GM12801 (cell line): Measurements from ENCODE around the gene L2HGDH.

Source experiments
- TF ChIP-seq, protein P1 (sequence below): IDR thresholded peaks from one replicate; pipeline ENCODE4 v1.5.1; 2011; ENCODE audit warnings: control low read depth; ENCODE audit not compliant: insufficient read length; ENCODE audit errors: extremely low read depth

Gene L2HGDH

DNA sequence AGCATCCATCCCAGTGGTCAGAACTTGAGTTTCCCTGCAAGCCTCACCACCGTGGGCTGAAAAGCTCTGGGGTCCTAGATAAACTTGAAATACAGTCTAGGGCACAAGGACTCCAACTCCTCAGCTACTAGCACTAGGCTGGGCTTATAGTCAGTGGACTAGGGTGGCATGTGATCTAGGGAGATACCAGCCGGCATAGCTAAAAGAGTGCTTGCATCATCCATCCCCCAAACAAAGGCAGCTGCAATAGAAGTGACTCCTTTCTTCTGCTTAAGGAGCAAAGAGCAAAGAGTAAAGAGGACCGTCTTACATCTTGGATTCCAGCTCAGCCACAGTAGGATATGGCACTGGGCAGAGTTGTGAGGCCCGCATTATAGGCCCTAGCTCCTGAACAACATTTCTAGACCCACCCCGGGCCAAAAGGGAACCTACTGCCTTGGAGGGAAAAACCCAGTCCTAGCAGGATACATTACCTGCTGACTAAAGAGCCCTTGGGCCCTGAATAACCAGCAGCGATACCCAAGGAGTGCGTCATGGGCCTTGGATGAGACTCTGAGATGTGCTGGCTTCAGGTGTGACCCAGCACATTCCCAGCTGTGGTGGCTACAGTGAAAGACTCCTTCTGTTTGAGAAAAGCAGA is 62.8 kb downstream of the L2HGDH start:
- TF ChIP-seq, protein P1, sequence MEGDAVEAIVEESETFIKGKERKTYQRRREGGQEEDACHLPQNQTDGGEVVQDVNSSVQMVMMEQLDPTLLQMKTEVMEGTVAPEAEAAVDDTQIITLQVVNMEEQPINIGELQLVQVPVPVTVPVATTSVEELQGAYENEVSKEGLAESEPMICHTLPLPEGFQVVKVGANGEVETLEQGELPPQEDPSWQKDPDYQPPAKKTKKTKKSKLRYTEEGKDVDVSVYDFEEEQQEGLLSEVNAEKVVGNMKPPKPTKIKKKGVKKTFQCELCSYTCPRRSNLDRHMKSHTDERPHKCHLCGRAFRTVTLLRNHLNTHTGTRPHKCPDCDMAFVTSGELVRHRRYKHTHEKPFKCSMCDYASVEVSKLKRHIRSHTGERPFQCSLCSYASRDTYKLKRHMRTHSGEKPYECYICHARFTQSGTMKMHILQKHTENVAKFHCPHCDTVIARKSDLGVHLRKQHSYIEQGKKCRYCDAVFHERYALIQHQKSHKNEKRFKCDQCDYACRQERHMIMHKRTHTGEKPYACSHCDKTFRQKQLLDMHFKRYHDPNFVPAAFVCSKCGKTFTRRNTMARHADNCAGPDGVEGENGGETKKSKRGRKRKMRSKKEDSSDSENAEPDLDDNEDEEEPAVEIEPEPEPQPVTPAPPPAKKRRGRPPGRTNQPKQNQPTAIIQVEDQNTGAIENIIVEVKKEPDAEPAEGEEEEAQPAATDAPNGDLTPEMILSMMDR, result no peak

DNA sequence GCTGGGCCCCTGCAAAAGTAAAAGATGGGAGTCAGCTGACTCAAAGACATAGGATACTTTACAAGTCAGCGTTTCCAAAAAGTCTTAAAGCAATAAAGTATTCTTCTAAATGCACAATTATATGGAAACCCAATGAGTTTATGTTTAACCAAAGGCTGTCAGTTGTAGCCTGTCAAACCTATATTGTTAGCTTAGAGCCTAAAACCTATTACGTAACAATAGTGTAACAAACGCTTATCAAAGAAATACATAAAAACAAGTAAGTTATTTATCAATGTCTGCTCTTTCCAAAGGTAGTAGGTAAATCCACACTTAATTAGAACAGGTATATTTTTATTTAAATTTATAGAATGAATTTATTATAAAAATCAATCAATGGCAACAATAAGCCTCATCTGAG is 64.8 kb downstream of the L2HGDH start:
- TF ChIP-seq, protein P1, result no peak

DNA sequence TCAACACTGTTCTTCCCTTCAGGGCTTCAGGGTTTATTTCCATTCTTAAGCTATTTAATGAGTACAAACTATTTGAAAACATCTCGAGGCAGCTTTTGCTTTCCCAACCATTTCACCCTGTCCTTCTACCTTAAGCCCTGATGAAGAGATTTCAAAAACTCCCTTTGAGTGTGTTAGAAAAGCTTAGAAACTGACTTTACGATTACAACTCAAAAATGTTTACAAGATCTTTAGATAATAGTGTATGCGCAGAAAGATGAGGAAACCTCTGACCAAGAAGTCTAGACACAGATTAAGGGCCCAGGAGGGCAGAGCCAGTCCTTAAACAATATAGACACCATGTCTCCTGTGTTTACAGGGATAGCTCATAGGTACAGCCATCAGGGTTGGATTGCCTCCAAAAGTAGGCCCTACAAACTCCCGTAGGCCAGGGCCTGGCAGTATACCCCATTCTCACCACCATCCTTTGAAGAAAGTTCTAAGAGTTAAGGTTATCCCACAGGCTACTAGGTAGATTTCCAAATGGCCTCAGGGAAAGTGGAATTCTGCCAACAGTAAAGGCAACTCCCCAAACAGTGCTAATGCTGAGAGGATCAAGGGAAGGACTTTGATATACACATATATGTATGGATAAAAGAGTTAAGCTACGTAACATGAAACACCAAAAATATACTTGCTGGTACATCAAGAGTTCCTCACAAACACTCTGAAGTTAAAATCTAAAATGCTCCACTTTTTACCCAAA is 69.3 kb downstream of the L2HGDH start:
- TF ChIP-seq, protein P1, result no peak

DNA sequence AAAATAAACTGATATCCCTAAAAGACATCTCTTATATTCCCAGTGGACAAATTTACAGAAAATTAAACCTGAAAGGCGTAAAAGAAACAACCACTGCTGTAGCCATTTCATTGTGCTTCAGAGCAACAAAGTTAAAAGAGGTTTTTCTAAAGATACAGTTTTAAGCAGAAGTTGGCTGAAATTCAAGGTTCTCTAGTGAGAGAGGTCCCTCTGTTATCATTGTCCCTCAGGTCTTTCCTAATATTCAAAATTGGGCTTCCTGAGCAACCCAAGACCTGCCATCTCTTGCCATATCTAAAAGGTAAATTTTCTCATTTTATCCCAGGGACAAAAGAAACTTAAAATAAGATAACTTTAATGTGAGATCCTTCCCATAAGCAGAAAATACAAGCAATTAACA is 69.9 kb downstream of the L2HGDH start:
- TF ChIP-seq, protein P1, result no peak

DNA sequence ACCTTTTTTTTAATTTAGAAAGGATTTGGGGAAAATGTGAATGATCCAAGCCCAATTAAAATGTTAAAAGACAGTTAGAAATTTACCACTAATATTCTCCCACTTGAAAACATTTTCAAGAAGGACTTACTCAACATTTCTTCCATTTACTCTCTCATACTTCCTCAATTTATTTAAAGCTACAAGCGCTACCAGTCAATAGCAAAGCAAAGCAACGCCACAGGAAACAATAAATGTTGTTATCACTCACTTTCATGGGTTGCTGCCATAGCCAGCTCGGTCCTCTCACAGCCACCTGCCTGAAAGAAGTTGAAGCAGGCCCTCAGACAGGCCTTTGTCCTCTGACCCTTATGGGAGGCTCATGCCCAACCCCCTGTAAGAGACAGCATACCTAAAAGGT is 74.6 kb downstream of the L2HGDH start:
- TF ChIP-seq, protein P1, result no peak

DNA sequence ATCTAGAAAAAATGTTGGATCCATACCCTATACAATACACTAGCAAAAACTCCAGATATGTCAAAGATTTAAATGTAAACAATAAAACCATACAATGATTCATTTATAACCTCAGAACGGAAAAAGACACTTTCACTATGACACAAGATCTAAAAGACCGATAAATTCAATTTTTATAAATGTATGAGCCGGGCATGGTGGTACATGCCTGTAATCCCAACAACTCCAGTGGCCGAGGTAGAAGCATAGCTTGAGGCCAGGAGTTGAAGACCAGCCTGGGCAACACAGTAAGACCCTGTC is 78.1 kb downstream of the L2HGDH start:
- TF ChIP-seq, protein P1, result no peak

DNA sequence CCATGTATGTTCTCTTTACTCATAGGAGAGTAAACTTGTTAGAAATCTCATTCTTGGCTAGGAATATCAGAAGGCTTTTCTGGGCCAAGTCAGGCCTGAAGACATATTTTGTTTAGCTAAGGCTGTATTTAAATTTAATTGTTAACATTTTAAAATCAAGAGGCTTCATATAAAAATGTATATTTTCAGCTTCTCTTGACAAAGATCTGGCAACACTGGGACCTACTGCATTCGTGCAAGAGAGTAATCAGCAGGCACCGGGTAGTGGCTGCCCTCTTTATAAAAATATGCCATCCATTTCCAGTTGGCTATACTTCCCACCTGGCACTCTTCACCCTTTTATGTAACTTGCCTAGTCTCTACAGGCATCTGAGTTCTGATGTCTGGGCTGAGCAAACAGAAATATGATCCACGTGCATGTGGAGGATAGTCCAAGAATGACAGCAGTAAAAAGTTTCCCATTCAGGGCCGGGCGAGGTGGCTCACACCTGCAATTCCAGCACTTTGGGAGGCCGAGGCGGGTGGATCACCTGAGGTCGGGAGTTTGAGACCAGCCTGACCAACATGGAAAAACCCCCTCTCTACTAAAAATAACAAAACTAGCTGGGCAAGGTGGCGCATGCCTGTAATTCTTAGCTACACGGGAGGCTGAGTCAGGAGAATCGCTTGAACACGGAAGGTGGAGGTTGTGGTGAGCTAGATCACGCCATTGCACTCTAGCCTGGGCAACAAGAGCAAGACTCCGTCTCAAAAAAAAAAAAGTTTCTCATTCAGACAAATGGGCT is 78.7 kb downstream of the L2HGDH start:
- TF ChIP-seq, protein P1, result no peak
